ENCODE measurements around the gene PTPRM. TPM values are rescaled to one million over a fixed set of nuclear protein-coding genes. Genes with fewer than 3 reads are reported as not detected.

The PTPRM gene
- total RNA-seq, 1 donor from 2014 or later = 71.3 TPM

DNA sequence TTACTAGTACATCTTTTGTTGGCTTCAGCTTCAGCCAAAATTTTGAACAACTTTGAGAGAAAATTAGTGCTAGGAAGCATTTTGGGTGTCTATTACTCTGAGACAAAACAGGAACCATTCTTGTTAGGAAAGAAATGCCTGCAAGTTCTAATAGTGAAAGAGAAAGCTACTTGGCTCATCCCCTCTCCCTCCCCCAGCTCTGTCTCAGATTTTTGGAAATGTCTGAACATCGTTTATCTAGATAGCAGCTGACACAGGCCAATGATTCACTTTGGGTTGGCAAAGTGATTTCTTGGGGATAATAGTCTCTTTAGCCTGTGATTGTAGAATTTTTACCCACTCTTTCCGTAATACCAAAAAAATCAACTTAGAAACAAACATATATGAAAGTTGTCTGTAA is 42.3 kb upstream of the PTPRM start:
- Mint-ChIP-seq H3K4me1 (peaks cover 31% of the 10 kb centered on the region), H3K27ac (peak overlapping the region; percentile 66), H3K27me3 (ENCODE audit: low read depth) (no peaks in the 10 kb centered on the region), H3K4me3 (no peak overlapping the region), H3K36me3 (no peaks in the 10 kb centered on the region), H3K9me3 (peaks cover 6% of the 10 kb centered on the region)
- no peak for DNase-seq (ENCODE audit: low spot score in 2 of 2, unreplicated experiment in 2 of 2)
- TF ChIP-seq, protein P1, sequence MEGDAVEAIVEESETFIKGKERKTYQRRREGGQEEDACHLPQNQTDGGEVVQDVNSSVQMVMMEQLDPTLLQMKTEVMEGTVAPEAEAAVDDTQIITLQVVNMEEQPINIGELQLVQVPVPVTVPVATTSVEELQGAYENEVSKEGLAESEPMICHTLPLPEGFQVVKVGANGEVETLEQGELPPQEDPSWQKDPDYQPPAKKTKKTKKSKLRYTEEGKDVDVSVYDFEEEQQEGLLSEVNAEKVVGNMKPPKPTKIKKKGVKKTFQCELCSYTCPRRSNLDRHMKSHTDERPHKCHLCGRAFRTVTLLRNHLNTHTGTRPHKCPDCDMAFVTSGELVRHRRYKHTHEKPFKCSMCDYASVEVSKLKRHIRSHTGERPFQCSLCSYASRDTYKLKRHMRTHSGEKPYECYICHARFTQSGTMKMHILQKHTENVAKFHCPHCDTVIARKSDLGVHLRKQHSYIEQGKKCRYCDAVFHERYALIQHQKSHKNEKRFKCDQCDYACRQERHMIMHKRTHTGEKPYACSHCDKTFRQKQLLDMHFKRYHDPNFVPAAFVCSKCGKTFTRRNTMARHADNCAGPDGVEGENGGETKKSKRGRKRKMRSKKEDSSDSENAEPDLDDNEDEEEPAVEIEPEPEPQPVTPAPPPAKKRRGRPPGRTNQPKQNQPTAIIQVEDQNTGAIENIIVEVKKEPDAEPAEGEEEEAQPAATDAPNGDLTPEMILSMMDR (IDR thresholded peaks at IDR 0.05; ENCODE audit: unreplicated experiment) = no peak

DNA sequence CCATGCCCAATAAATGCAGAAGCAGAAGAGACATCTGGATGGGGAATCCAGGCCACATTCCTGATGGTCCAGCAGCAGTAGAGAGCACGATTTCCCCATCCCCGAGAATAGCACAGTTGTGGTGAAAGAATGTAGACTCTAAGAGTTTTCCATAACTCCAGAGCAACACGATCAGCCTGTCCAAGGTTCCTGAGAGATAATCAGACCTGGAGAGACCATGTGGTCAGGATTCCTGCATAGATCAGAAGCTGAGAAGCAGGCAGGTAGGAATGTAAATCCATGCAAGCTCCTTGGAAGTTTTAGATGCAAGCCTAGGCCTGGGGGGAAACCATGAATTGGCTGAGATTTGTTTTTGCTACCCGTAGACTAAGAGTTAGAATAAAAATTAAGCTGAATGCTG is 34.2 kb upstream of the PTPRM start:
- Mint-ChIP-seq H3K4me3 (no peak overlapping the region), H3K27ac (no peak overlapping the region), H3K4me1 (peaks cover 5% of the 10 kb centered on the region), H3K9me3 (peaks cover 21% of the 10 kb centered on the region), H3K27me3 (ENCODE audit: low read depth) (no peaks in the 10 kb centered on the region), H3K36me3 (no peaks in the 10 kb centered on the region)
- no peak for DNase-seq (ENCODE audit: low spot score in 2 of 2, unreplicated experiment in 2 of 2)
- TF ChIP-seq, protein P1 (IDR thresholded peaks at IDR 0.05; ENCODE audit: unreplicated experiment) = no peak

DNA sequence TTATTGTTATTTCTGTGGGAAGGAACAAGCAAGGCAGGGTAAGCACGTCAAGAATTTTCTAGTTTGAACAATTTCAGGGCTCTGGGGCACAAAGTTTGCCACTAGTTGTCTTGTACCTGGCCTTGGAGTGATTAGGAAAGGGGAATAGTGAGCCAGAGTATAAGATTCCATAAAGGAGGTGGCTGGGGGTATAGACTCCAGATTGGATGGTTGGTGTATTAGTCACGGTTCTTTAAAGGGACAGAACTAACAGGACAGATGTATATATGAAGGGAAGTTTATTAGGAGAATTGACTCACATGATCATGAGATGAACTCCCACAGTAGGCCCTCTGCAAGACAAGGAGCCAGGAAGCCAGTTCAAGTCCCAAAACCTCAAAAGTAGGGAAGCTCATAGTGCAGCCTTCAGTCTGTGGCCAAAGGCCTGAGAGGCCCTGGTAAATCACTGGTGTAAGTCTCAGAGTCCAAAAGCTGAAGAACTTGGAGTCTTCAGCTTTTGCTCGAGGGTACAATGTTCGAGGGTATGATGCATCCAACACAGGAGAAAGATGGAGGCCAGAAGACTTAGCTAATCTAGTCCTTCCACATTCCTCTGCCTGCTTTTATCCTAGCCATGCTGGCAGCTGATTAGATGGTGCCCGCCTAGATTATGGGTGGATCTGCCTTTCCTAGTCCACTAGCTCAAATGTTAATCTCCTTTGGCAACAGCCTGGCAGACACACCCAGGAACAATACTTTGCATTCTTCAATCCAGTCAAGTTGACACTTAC is 31.5 kb upstream of the PTPRM start:
- H3K27ac Mint-ChIP-seq = no peak overlapping the region
- H3K9me3 Mint-ChIP-seq = peaks cover 10% of the 10 kb centered on the region
- H3K36me3 Mint-ChIP-seq = no peaks in the 10 kb centered on the region
- no peaks in the 10 kb centered on the region for H3K27me3 Mint-ChIP-seq (ENCODE audit: low read depth)
- no peak for DNase-seq (ENCODE audit: low spot score in 2 of 2, unreplicated experiment in 2 of 2)
- no peaks in the 10 kb centered on the region for H3K4me1 Mint-ChIP-seq
- H3K4me3 Mint-ChIP-seq = no peak overlapping the region
- TF ChIP-seq, protein P1 (IDR thresholded peaks at IDR 0.05; ENCODE audit: unreplicated experiment) = no peak

DNA sequence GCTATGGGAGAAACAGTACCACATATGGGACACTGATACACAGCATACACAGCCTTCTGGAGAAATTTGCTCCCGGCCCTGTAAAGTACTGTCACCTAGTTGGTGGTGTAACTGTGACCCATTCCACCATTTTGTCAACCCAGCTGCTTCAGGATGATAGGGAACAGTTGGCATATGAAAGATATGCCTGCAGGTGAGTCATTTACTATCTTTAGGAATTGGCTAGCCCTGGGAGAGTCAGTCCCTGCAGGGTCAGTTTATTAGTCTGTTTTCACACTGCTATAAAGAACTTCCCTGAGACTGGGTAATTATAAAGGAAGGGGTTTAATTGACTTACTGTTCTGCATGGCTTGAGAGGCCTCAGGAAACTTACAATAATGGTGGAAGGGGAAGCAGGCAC is 30.0 kb upstream of the PTPRM start:
- Mint-ChIP-seq H3K4me1 (no peaks in the 10 kb centered on the region), H3K9me3 (no peaks in the 10 kb centered on the region), H3K27ac (no peak overlapping the region), H3K4me3 (no peak overlapping the region), H3K36me3 (no peaks in the 10 kb centered on the region), H3K27me3 (ENCODE audit: low read depth) (no peaks in the 10 kb centered on the region)
- TF ChIP-seq, protein P1 (IDR thresholded peaks at IDR 0.05; ENCODE audit: unreplicated experiment) = no peak
- DNase-seq (ENCODE audit: low spot score in 2 of 2, unreplicated experiment in 2 of 2) = no peak

DNA sequence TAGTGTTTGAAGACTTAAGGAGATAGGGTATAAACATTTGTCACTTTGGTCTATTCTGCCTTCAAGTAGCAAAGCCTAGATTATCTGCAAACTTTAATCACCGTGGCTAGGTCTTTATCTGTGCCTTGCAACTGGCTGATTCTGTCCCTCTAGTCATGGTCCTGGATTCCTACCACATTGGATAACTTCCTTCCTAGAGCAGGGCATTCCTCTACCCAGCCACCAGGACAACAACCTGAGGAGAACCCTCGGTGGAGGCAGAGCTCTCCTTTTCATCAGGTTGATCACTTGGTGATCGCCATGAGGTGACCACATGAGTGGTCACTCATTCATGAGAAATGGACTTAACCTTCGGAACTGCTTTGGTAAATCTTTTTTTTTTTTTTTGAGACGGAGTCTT is 25.3 kb upstream of the PTPRM start:
- H3K27ac Mint-ChIP-seq = no peak overlapping the region
- peaks cover 4% of the 10 kb centered on the region for H3K4me1 Mint-ChIP-seq

More for the DNA sequence above, 25.3 kb upstream of the PTPRM start:
- H3K4me3 Mint-ChIP-seq = no peak overlapping the region
- H3K9me3 Mint-ChIP-seq = no peaks in the 10 kb centered on the region
- no peaks in the 10 kb centered on the region for H3K27me3 Mint-ChIP-seq (ENCODE audit: low read depth)
- TF ChIP-seq, protein P1 (IDR thresholded peaks at IDR 0.05; ENCODE audit: unreplicated experiment) = no peak
- DNase-seq (ENCODE audit: low spot score in 2 of 2, unreplicated experiment in 2 of 2) = no peak
- no peaks in the 10 kb centered on the region for H3K36me3 Mint-ChIP-seq
